HL-60 (cell line): ENCODE measurements around the gene NTN1.

Experiments
- DNase-seq, 2 experiments: peaks; one replicate each; pipeline ENCODE4 v3.0.0-alpha.2; 2010 to 2020; ENCODE audit warnings: low read depth in 1 of 2, low spot score in 1 of 2
- H3K27ac ChIP-seq: fragments of 250-450 bp; sonication (Bioruptor Pico); replicated peaks from 2 replicates; pipeline ENCODE4 v1.5.1; 2020; ENCODE audit warnings: mild to moderate bottlenecking, moderate library complexity
- H3K27me3 ChIP-seq: fragments of 250-450 bp; sonication (Bioruptor Pico); 2 replicates; pipeline ENCODE4 v1.5.1; 2021; ENCODE audit warnings: mild to moderate bottlenecking, moderate library complexity; ENCODE audit not compliant: insufficient read depth, poor library complexity, severe bottlenecking
- H3K4me3 ChIP-seq: replicated peaks from 2 replicates; pipeline ENCODE4 v1.5.1; 2011; ENCODE audit warnings: mild to moderate bottlenecking, control low read depth, low read length; ENCODE audit not compliant: insufficient read depth
- GABPA ChIP-seq: IDR thresholded peaks from 2 replicates; pipeline ENCODE4 v1.6.1; 2012; ENCODE audit warnings: low read depth
- POLR2AphosphoS5 ChIP-seq: IDR thresholded peaks from 2 replicates; pipeline ENCODE4 v1.6.1; 2012; ENCODE audit warnings: low read depth
- SPI1 ChIP-seq: IDR thresholded peaks from 2 replicates; pipeline ENCODE4 v1.6.1; 2012; ENCODE audit warnings: low read depth, mild to moderate bottlenecking, borderline replicate concordance
- TF ChIP-seq, protein P1 (sequence below): IDR thresholded peaks from one replicate; pipeline ENCODE4 v1.5.1; 2011; ENCODE audit warnings: low read length, control low read depth, inconsistent platforms; ENCODE audit not compliant: insufficient read depth
- TF ChIP-seq, protein P2 (sequence below): IDR thresholded peaks from 2 replicates; pipeline ENCODE4 v1.6.1; 2012; ENCODE audit warnings: low read depth; ENCODE audit not compliant: insufficient replicate concordance

The NTN1 gene

DNA sequence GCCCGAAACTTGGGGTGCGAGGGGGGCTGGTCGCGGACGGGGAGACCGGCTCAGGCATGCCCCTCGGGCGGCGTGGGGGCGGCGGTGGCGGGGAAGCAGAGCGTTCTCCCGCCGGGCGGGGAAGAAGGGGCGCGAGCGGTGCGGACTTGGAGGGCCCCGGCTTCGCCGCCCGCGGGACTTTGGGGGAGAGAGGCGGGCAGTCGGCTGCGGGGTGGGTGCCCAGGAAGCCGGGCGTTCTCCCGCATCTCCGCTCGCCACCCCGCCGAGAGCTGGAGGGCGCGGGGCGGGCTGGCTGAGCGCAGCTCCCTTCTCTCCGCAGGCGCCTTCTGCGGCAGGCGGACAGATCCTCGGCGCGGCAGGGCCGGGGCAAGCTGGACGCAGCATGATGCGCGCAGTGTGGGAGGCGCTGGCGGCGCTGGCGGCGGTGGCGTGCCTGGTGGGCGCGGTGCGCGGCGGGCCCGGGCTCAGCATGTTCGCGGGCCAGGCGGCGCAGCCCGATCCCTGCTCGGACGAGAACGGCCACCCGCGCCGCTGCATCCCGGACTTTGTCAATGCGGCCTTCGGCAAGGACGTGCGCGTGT lies 772 bp downstream of the NTN1 start:
- Histone ChIP-seq H3K27me3 (peaks cover 10% of the 10 kb centered on the region), H3K4me3 (peak overlapping the region; percentile 45), H3K27ac (no peak overlapping the region)
- no peak for DNase-seq
- TF ChIP-seq SPI1, result no peak
- TF ChIP-seq, protein P1, sequence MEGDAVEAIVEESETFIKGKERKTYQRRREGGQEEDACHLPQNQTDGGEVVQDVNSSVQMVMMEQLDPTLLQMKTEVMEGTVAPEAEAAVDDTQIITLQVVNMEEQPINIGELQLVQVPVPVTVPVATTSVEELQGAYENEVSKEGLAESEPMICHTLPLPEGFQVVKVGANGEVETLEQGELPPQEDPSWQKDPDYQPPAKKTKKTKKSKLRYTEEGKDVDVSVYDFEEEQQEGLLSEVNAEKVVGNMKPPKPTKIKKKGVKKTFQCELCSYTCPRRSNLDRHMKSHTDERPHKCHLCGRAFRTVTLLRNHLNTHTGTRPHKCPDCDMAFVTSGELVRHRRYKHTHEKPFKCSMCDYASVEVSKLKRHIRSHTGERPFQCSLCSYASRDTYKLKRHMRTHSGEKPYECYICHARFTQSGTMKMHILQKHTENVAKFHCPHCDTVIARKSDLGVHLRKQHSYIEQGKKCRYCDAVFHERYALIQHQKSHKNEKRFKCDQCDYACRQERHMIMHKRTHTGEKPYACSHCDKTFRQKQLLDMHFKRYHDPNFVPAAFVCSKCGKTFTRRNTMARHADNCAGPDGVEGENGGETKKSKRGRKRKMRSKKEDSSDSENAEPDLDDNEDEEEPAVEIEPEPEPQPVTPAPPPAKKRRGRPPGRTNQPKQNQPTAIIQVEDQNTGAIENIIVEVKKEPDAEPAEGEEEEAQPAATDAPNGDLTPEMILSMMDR, result no peak
- TF ChIP-seq, protein P2, sequence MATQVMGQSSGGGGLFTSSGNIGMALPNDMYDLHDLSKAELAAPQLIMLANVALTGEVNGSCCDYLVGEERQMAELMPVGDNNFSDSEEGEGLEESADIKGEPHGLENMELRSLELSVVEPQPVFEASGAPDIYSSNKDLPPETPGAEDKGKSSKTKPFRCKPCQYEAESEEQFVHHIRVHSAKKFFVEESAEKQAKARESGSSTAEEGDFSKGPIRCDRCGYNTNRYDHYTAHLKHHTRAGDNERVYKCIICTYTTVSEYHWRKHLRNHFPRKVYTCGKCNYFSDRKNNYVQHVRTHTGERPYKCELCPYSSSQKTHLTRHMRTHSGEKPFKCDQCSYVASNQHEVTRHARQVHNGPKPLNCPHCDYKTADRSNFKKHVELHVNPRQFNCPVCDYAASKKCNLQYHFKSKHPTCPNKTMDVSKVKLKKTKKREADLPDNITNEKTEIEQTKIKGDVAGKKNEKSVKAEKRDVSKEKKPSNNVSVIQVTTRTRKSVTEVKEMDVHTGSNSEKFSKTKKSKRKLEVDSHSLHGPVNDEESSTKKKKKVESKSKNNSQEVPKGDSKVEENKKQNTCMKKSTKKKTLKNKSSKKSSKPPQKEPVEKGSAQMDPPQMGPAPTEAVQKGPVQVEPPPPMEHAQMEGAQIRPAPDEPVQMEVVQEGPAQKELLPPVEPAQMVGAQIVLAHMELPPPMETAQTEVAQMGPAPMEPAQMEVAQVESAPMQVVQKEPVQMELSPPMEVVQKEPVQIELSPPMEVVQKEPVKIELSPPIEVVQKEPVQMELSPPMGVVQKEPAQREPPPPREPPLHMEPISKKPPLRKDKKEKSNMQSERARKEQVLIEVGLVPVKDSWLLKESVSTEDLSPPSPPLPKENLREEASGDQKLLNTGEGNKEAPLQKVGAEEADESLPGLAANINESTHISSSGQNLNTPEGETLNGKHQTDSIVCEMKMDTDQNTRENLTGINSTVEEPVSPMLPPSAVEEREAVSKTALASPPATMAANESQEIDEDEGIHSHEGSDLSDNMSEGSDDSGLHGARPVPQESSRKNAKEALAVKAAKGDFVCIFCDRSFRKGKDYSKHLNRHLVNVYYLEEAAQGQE, result no peak
- no peak for TF ChIP-seq GABPA
- no peak for TF ChIP-seq POLR2AphosphoS5

DNA sequence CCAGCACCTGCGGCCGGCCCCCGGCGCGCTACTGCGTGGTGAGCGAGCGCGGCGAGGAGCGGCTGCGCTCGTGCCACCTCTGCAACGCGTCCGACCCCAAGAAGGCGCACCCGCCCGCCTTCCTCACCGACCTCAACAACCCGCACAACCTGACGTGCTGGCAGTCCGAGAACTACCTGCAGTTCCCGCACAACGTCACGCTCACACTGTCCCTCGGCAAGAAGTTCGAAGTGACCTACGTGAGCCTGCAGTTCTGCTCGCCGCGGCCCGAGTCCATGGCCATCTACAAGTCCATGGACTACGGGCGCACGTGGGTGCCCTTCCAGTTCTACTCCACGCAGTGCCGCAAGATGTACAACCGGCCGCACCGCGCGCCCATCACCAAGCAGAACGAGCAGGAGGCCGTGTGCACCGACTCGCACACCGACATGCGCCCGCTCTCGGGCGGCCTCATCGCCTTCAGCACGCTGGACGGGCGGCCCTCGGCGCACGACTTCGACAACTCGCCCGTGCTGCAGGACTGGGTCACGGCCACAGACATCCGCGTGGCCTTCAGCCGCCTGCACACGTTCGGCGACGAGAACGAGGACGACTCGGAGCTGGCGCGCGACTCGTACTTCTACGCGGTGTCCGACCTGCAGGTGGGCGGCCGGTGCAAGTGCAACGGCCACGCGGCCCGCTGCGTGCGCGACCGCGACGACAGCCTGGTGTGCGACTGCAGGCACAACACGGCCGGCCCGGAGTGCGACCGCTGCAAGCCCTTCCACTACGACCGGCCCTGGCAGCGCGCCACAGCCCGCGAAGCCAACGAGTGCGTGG lies 1.5 kb downstream of the NTN1 start:
- no peak for DNase-seq
- peaks cover 10% of the 10 kb centered on the region for H3K27me3 ChIP-seq

More for the DNA sequence above, 1.5 kb downstream of the NTN1 start:
- no peak overlapping the region for H3K27ac ChIP-seq
- TF ChIP-seq, protein P1, result no peak
- TF ChIP-seq, protein P2, result peak; percentile 76
- TF ChIP-seq SPI1 (no peak), GABPA (no peak), POLR2AphosphoS5 (no peak)
- no peak overlapping the region for H3K4me3 ChIP-seq
